T-helper 17 cell (primary cell): ENCODE data around the gene OCEL1. TPM values are rescaled to one million over a fixed set of nuclear protein-coding genes. Genes with fewer than 3 reads are reported as not detected.

Source experiments
- ATAC-seq: fragments of 150-1000 bp; cut with Tn5 transposase; 2 replicates; pipeline ENCODE4 v1.10.0; 2021; ENCODE audit warnings: mild to moderate bottlenecking, moderate library complexity
- DNase-seq, 3 donors: peaks; one replicate each; pipeline versions ENCODE4 v3.0.0 to v3.0.0-alpha.2; 2020 to 2021
- H3K9me3 ChIP-seq: one replicate; pipeline ENCODE4 v1.7.0; 2013; ENCODE audit warnings: low read length, mild to moderate bottlenecking; ENCODE audit not compliant: control insufficient read depth, poor library complexity, severe bottlenecking
- H3K27ac Mint-ChIP-seq: one replicate; pipeline ENCODE4 v1.8.0; 2022; ENCODE audit warnings: mild to moderate bottlenecking, moderate library complexity, mixed read lengths
- H3K27me3 Mint-ChIP-seq: one replicate; pipeline ENCODE4 v1.8.0; 2022; ENCODE audit warnings: mixed read lengths
- H3K36me3 Mint-ChIP-seq: one replicate; pipeline ENCODE4 v1.8.0; 2022; ENCODE audit warnings: low read depth, mixed read lengths
- H3K4me1 Mint-ChIP-seq: one replicate; pipeline ENCODE4 v1.8.0; 2022; ENCODE audit warnings: mild to moderate bottlenecking, mixed read lengths
- H3K4me3 Mint-ChIP-seq: one replicate; pipeline ENCODE4 v1.8.0; 2022; ENCODE audit warnings: mild to moderate bottlenecking, moderate library complexity, mixed read lengths
- total RNA-seq, 4 donors: library from RNA in 2 of 4; stranded (reverse) in 2 of 4; gene quantifications; one replicate each; pipeline ENCODE4 v1.2.3 and lab custom pipeline; 2022 to 2026

Gene OCEL1
- total RNA-seq, 2 donors from 2014 or later, result 13.9 to 14.9 TPM

- Mint-ChIP-seq H3K4me3 (no peak overlapping the region), H3K36me3 (peaks cover 13% of the 10 kb centered on the region), H3K27me3 (no peaks in the 10 kb centered on the region), H3K4me1 (peaks cover 9% of the 10 kb centered on the region), H3K27ac (no peak overlapping the region)
- DNase-seq (no peak), ATAC-seq (no peak)
- no peaks in the 10 kb centered on the region for H3K9me3 ChIP-seq
Observed at GRCh38 chr19:17200408-17201079, 25.5 kb upstream of the OCEL1 start.

- Mint-ChIP-seq H3K36me3 (peaks cover 5% of the 10 kb centered on the region), H3K27ac (no peak overlapping the region), H3K27me3 (no peaks in the 10 kb centered on the region), H3K4me1 (peaks cover 2% of the 10 kb centered on the region), H3K4me3 (no peak overlapping the region)
- ATAC-seq, result peak; percentile 48
- H3K9me3 ChIP-seq, result no peaks in the 10 kb centered on the region
- DNase-seq, result no peak
Observed at GRCh38 chr19:17202249-17202648, 23.8 kb upstream of the OCEL1 start.

GRCh38 chr19:17202713-17203112, 23.3 kb upstream of the OCEL1 start:
- H3K27ac Mint-ChIP-seq, result no peak overlapping the region
- H3K36me3 Mint-ChIP-seq, result peaks cover 5% of the 10 kb centered on the region
- no peak for DNase-seq
- peaks cover 2% of the 10 kb centered on the region for H3K4me1 Mint-ChIP-seq
- H3K9me3 ChIP-seq, result no peaks in the 10 kb centered on the region
- H3K27me3 Mint-ChIP-seq, result no peaks in the 10 kb centered on the region
- ATAC-seq, result no peak
- no peak overlapping the region for H3K4me3 Mint-ChIP-seq

- H3K4me1 Mint-ChIP-seq, result no peaks in the 10 kb centered on the region
- H3K9me3 ChIP-seq, result no peaks in the 10 kb centered on the region
- H3K36me3 Mint-ChIP-seq, result peaks cover 3% of the 10 kb centered on the region
- no peak overlapping the region for H3K4me3 Mint-ChIP-seq
- ATAC-seq (peak; percentile 75), DNase-seq (peak; percentile 30 to 58 (median 34))
- H3K27me3 Mint-ChIP-seq, result no peaks in the 10 kb centered on the region
- peak overlapping the region; percentile 81 for H3K27ac Mint-ChIP-seq
Observed at GRCh38 chr19:17205237-17206140, 20.5 kb upstream of the OCEL1 start.

GRCh38 chr19:17206736-17207581, 19.1 kb upstream of the OCEL1 start:
- no peak for DNase-seq
- H3K27ac Mint-ChIP-seq, result no peak overlapping the region
- ATAC-seq, result no peak
- no peaks in the 10 kb centered on the region for H3K9me3 ChIP-seq
- H3K27me3 Mint-ChIP-seq, result no peaks in the 10 kb centered on the region
- H3K4me1 Mint-ChIP-seq, result no peaks in the 10 kb centered on the region
- H3K36me3 Mint-ChIP-seq, result peaks cover 3% of the 10 kb centered on the region
- H3K4me3 Mint-ChIP-seq, result no peak overlapping the region

- H3K4me3 Mint-ChIP-seq, result no peak overlapping the region
- no peaks in the 10 kb centered on the region for H3K27me3 Mint-ChIP-seq
- H3K4me1 Mint-ChIP-seq, result no peaks in the 10 kb centered on the region
- peak; percentile 54 for ATAC-seq
- H3K27ac Mint-ChIP-seq, result no peak overlapping the region
- DNase-seq, result no peak
- no peaks in the 10 kb centered on the region for H3K9me3 ChIP-seq
- peaks cover 3% of the 10 kb centered on the region for H3K36me3 Mint-ChIP-seq
Observed at GRCh38 chr19:17209126-17210036, 16.6 kb upstream of the OCEL1 start.

- Mint-ChIP-seq H3K36me3 (peaks cover 3% of the 10 kb centered on the region), H3K4me3 (no peak overlapping the region), H3K27me3 (no peaks in the 10 kb centered on the region), H3K27ac (no peak overlapping the region), H3K4me1 (peaks cover 6% of the 10 kb centered on the region)
- no peak for DNase-seq
- no peaks in the 10 kb centered on the region for H3K9me3 ChIP-seq
- ATAC-seq, result no peak
Observed at GRCh38 chr19:17210296-17210695, 15.7 kb upstream of the OCEL1 start.

GRCh38 chr19:17211547-17212446, 14.2 kb upstream of the OCEL1 start:
- DNase-seq (no peak), ATAC-seq (no peak)
- Mint-ChIP-seq H3K4me3 (no peak overlapping the region), H3K36me3 (peaks cover 3% of the 10 kb centered on the region), H3K27ac (no peak overlapping the region), H3K27me3 (no peaks in the 10 kb centered on the region), H3K4me1 (peaks cover 12% of the 10 kb centered on the region)
- no peaks in the 10 kb centered on the region for H3K9me3 ChIP-seq

- Mint-ChIP-seq H3K27me3 (no peaks in the 10 kb centered on the region), H3K4me1 (peaks cover 12% of the 10 kb centered on the region), H3K4me3 (no peak overlapping the region), H3K36me3 (no peaks in the 10 kb centered on the region), H3K27ac (peak overlapping the region; percentile 93)
- DNase-seq (no peak), ATAC-seq (no peak)
- no peaks in the 10 kb centered on the region for H3K9me3 ChIP-seq
Observed at GRCh38 chr19:17213334-17213733, 12.7 kb upstream of the OCEL1 start.

GRCh38 chr19:17214508-17215126, 11.4 kb upstream of the OCEL1 start:
- ATAC-seq, result no peak

More at GRCh38 chr19:17214508-17215126, 11.4 kb upstream of the OCEL1 start:
- no peaks in the 10 kb centered on the region for H3K36me3 Mint-ChIP-seq
- peaks cover 12% of the 10 kb centered on the region for H3K4me1 Mint-ChIP-seq
- no peak for DNase-seq
- peak overlapping the region; percentile 91 for H3K4me3 Mint-ChIP-seq
- no peaks in the 10 kb centered on the region for H3K27me3 Mint-ChIP-seq
- no peaks in the 10 kb centered on the region for H3K9me3 ChIP-seq
- H3K27ac Mint-ChIP-seq, result peak overlapping the region; percentile 93
